Spleen (tissue), 7 donors: ENCODE data around the gene EFNA4.

ENCODE experiments used
- POLR2A ChIP-seq, 3 donors: fragments of 450-650 bp; IDR thresholded peaks; one replicate each; pipeline ENCODE4 v1.5.1; 2017; ENCODE audit warnings: antibody characterized with exemption in 3 of 3, mild to moderate bottlenecking in 1 of 3
- POLR2AphosphoS5 ChIP-seq, 3 donors: sonication (generic); formaldehyde crosslinking; IDR thresholded peaks; one replicate each; pipeline ENCODE4 v1.5.1; 2017; ENCODE audit warnings: antibody characterized with exemption in 3 of 3
- TF ChIP-seq, protein P1 (sequence below), 11 experiments: fragments of 200-600 bp in 7 of 11; fragments of 450-650 bp in 4 of 11; sonication (generic) in 4 of 11; IDR thresholded peaks in 8 of 11; conservative IDR thresholded peaks in 3 of 11; 1 replicate in 7 of 11; 2 replicates in 4 of 11; pipeline versions ENCODE4 v1.4.0 to v1.8.0; 2016 to 2021; ENCODE audit warnings: antibody characterized with exemption in 11 of 11, inconsistent platforms in 4 of 11, mild to moderate bottlenecking in 1 of 11
- donor health status: DM: no; HTN: no; CAD: no; lungs with moderate emphysema.
- donor health status: DM: no; HTN: no; CAD: no.
- donor health status: DM: no; HTN: no; CAD: no.

DNA sequence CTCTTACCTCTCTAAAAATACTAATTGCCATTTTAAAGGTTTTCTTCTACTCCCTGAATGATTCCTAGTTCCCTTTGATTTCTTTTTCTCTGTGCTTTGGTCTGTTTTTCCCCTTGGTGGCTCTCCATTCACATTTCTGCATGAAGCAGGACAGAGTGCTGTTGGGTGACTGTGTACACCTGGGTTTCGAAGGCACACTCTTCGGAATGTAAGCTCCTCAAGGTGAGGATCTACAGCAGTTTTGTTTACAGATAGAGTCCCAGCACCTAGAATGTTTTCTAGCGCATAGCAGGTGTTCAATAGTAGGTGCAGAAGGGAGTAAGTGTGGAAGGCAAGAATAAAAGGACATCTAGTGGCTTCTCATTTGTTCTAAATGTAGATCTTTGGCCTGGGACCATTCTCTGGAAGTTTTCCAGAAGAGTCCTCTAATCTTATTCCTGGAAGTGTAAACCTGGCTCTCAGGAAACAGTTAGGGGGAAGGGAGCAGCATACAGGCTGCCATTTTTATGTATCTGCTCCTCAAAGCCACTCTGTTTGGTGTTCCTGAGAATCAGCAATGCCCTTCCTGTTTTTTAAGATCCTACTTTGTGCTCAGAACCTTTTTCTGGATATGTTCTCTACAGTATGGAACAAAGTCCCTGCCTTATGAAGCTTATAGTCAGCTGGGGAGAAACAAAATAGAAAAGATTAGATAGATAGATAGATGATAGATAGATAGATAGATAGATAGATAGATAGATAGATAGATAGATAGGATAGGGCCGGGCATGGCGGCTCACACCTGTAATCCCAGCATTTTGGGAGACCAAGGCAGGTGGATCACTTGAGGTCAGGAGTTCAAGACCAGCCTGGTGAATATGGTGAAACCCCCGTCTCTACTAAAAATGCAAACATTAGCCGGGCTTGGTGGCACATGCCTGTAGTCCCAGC is 41.3 kb downstream of the EFNA4 start:
- TF ChIP-seq, protein P1, sequence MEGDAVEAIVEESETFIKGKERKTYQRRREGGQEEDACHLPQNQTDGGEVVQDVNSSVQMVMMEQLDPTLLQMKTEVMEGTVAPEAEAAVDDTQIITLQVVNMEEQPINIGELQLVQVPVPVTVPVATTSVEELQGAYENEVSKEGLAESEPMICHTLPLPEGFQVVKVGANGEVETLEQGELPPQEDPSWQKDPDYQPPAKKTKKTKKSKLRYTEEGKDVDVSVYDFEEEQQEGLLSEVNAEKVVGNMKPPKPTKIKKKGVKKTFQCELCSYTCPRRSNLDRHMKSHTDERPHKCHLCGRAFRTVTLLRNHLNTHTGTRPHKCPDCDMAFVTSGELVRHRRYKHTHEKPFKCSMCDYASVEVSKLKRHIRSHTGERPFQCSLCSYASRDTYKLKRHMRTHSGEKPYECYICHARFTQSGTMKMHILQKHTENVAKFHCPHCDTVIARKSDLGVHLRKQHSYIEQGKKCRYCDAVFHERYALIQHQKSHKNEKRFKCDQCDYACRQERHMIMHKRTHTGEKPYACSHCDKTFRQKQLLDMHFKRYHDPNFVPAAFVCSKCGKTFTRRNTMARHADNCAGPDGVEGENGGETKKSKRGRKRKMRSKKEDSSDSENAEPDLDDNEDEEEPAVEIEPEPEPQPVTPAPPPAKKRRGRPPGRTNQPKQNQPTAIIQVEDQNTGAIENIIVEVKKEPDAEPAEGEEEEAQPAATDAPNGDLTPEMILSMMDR (IDR thresholded peaks at IDR 0.05 in 8 of 11, conservative IDR thresholded peaks at IDR 0.05 in 3 of 11) = no peak
- TF ChIP-seq POLR2A (IDR thresholded peaks at IDR 0.05) (no peak), POLR2AphosphoS5 (IDR thresholded peaks at IDR 0.05) (no peak)
